Effector memory CD4-positive, alpha-beta T cell (primary cell): ENCODE data around the gene MFSD2A.
"Not testable (repeated sequence)": the region's sequence is repeated elsewhere in the genome, so short reads cannot be mapped to it uniquely, and the experiment has no call there.

ENCODE experiments used
- DNase-seq, 3 donors: peaks; one replicate each; pipeline ENCODE4 v3.0.0-alpha.2; 2020
- H3K27ac ChIP-seq: 2 replicates; pipeline ENCODE4 v1.7.0; 2013; ENCODE audit warnings: mild to moderate bottlenecking, low read length, moderate library complexity; ENCODE audit not compliant: insufficient read depth, poor library complexity, severe bottlenecking
- H3K27me3 ChIP-seq: replicated peaks from 2 replicates; pipeline ENCODE4 v1.7.0; 2013; ENCODE audit warnings: mild to moderate bottlenecking, low read length; ENCODE audit not compliant: insufficient read depth, control insufficient read depth, poor library complexity, severe bottlenecking
- H3K36me3 ChIP-seq: 2 replicates; pipeline ENCODE4 v1.7.0; 2013; ENCODE audit warnings: mild to moderate bottlenecking, low read length, moderate library complexity; ENCODE audit not compliant: control insufficient read depth, insufficient read depth
- H3K4me1 ChIP-seq: 2 replicates; pipeline ENCODE4 v1.7.0; 2013; ENCODE audit warnings: low read length, mild to moderate bottlenecking; ENCODE audit not compliant: control insufficient read depth, insufficient read depth, poor library complexity, severe bottlenecking
- H3K4me3 ChIP-seq: 2 replicates; pipeline ENCODE4 v1.7.0; 2013; ENCODE audit warnings: low read length, low read depth, mild to moderate bottlenecking; ENCODE audit not compliant: insufficient read depth, poor library complexity, severe bottlenecking
- H3K9me3 ChIP-seq: 2 replicates; pipeline ENCODE4 v1.7.0; 2013; ENCODE audit warnings: mild to moderate bottlenecking, low read length, moderate library complexity; ENCODE audit not compliant: control insufficient read depth

The MFSD2A gene

GRCh38 chr1:39996396-39997004 lies 41.6 kb downstream of the MFSD2A start:
- H3K27me3 ChIP-seq: no peaks in the 10 kb centered on the region
- no peaks in the 10 kb centered on the region for H3K36me3 ChIP-seq
- H3K9me3 ChIP-seq: no peaks in the 10 kb centered on the region
- no peak for DNase-seq
- no peak overlapping the region for H3K4me3 ChIP-seq
- H3K27ac ChIP-seq: no peak overlapping the region
- H3K4me1 ChIP-seq: no peaks in the 10 kb centered on the region

DNA sequence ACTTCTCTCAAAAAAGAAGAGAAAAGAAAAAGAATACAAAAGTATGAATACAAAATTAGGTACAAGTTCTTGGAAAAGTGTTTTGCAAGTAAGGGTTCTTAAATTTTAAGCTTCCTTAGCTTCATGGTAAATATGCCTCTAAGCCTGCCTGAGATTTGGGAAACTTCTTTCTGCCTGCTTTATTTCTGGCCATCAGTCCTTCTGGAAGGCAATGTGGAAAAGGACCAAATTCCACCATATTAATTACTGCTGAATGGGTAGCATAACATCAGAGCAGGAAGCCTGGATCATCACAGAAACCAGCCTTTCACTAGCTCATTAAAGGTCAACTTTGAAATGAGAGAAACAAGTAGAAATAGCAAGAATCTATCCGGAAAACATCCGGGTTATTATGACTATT lies 46.5 kb downstream of the MFSD2A start:
- no peaks in the 10 kb centered on the region for H3K9me3 ChIP-seq
- H3K4me3 ChIP-seq: no peak overlapping the region
- H3K4me1 ChIP-seq: no peaks in the 10 kb centered on the region
- H3K27me3 ChIP-seq: no peaks in the 10 kb centered on the region
- no peaks in the 10 kb centered on the region for H3K36me3 ChIP-seq
- no peak for DNase-seq
- no peak overlapping the region for H3K27ac ChIP-seq

GRCh38 chr1:40003156-40004093 lies 48.5 kb downstream of the MFSD2A start:
- Histone ChIP-seq H3K4me1 (no peaks in the 10 kb centered on the region), H3K4me3 (no peak overlapping the region), H3K36me3 (no peaks in the 10 kb centered on the region), H3K27ac (no peak overlapping the region), H3K9me3 (no peaks in the 10 kb centered on the region), H3K27me3 (no peaks in the 10 kb centered on the region)
- DNase-seq: no peak

DNA sequence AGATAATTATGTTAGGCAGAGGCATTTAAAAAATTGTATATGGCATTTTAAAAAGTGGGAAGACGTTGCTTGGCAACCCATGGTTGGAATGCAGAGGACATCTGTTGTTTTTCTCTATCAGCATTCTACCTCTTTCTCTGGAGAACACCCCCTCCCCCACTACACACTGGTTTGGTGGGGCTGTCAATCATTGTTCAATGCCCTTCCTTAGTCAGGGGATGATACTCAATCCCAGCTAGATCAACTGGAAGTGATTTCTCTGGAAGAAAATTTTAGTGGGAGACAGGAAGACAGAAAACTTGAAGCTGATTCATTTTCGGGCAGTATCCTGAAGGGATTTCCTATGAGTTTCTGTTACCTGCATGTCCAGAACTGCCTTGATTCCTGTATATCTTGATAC lies 49.9 kb downstream of the MFSD2A start:
- no peaks in the 10 kb centered on the region for H3K9me3 ChIP-seq
- no peak overlapping the region for H3K4me3 ChIP-seq
- H3K36me3 ChIP-seq: no peaks in the 10 kb centered on the region
- no peaks in the 10 kb centered on the region for H3K27me3 ChIP-seq
- H3K27ac ChIP-seq: no peak overlapping the region
- no peaks in the 10 kb centered on the region for H3K4me1 ChIP-seq
- no peak for DNase-seq

GRCh38 chr1:40007481-40008034 lies 52.6 kb downstream of the MFSD2A start:
- H3K9me3 ChIP-seq, H3K27ac ChIP-seq, H3K36me3 ChIP-seq, H3K4me3 ChIP-seq, DNase-seq, H3K27me3 ChIP-seq, H3K4me1 ChIP-seq: not testable (repeated sequence)

- no peak for DNase-seq
- Histone ChIP-seq H3K27me3 (no peaks in the 10 kb centered on the region), H3K4me3 (no peak overlapping the region)
Measured at GRCh38 chr1:40011198-40011597, 56.3 kb downstream of the MFSD2A start.

GRCh38 chr1:40014253-40014706 lies 59.3 kb downstream of the MFSD2A start:
- no peak overlapping the region for H3K4me3 ChIP-seq
- no peaks in the 10 kb centered on the region for H3K27me3 ChIP-seq
- no peaks in the 10 kb centered on the region for H3K36me3 ChIP-seq
- peaks cover 3% of the 10 kb centered on the region for H3K9me3 ChIP-seq
- H3K4me1 ChIP-seq: peaks cover 8% of the 10 kb centered on the region
- peak overlapping the region; percentile 45 for H3K27ac ChIP-seq
- no peak for DNase-seq

More at GRCh38 chr1:40011198-40011597, 56.3 kb downstream of the MFSD2A start:
- H3K27ac ChIP-seq: no peak overlapping the region
- peaks cover 8% of the 10 kb centered on the region for H3K4me1 ChIP-seq
- peaks cover 3% of the 10 kb centered on the region for H3K9me3 ChIP-seq
- H3K36me3 ChIP-seq: no peaks in the 10 kb centered on the region

DNA sequence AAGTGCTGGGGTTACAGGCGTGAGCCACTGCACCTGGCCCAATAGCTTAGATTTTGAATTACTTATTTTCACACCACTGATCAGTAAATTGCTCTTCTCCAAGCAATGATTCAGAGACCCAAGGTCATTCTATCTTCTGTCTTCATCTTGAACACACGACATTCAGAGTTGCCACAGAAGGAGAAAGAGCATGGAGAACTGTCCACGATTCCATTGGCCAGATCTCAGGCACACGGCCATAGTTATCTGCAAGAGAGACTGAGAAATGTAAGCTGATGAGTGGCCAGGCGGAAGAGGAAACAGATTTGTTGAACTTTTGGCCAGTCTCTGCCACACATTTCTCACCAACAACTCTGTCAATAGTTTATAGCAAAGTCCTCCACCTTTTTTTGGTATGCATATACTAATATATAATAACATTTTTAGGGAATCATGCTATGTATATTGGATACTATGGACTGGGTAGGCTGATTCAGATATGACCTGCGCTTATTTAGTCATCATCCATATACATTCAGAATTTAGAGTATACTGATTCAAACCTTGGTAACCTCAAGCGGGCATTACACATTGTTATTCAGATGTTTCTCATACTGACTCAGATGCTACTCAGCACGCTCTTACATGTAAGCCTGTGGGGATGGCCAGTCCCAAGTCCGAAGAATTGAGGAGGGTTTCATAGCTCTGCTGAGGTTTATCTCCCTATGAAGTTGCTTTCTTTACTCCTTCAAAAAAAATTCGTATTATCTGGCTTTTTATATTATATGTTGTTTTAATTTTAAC lies 60.1 kb downstream of the MFSD2A start:
- no peak overlapping the region for H3K4me3 ChIP-seq
- H3K27me3 ChIP-seq: no peaks in the 10 kb centered on the region
- H3K27ac ChIP-seq: peak overlapping the region; percentile 45
- H3K4me1 ChIP-seq: peaks cover 8% of the 10 kb centered on the region
- peaks cover 3% of the 10 kb centered on the region for H3K9me3 ChIP-seq
- no peak for DNase-seq
- no peaks in the 10 kb centered on the region for H3K36me3 ChIP-seq

DNA sequence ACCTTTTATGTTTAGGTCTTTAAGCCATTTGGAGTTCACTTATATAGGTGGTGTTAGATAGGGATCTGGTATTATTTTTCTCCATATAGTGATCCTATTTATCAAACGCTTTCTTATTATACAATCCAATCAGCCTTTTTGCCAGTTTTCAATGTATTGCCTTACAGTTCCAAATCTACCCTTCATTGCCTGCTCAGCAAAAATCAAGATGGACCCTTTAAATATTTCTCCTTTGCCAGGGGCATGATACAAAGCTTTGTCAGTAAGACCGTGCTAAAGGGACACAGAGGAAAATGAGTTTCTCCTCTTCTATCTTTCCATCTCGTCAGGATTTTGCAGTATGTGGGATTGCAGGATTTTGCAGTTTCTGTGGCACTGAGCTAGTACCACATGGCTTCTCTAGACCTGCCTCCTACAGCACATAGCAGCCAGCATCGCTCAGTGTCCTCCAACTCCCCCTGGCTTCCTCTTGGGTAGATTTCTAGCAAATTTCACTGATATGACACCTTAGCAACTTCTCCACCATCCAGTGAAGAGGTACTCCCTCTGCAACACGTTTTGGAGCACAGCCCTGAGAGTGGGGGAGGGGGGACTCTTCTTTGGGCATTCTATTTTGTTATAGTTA lies 63.1 kb downstream of the MFSD2A start:
- H3K4me3 ChIP-seq: no peak overlapping the region
- H3K4me1 ChIP-seq: peaks cover 8% of the 10 kb centered on the region
- no peaks in the 10 kb centered on the region for H3K36me3 ChIP-seq
- no peaks in the 10 kb centered on the region for H3K9me3 ChIP-seq
- no peak for DNase-seq
- no peak overlapping the region for H3K27ac ChIP-seq
- no peaks in the 10 kb centered on the region for H3K27me3 ChIP-seq
